ENCODE measurements around the gene ZNF593.

Gene ZNF593

GRCh38 chr1:26213335-26213905 is 43.7 kb downstream of the ZNF593 start:
- Histone ChIP-seq H3K4me3 (no peak overlapping the region), H3K27ac (no peak overlapping the region)
- TF ChIP-seq, protein P1, sequence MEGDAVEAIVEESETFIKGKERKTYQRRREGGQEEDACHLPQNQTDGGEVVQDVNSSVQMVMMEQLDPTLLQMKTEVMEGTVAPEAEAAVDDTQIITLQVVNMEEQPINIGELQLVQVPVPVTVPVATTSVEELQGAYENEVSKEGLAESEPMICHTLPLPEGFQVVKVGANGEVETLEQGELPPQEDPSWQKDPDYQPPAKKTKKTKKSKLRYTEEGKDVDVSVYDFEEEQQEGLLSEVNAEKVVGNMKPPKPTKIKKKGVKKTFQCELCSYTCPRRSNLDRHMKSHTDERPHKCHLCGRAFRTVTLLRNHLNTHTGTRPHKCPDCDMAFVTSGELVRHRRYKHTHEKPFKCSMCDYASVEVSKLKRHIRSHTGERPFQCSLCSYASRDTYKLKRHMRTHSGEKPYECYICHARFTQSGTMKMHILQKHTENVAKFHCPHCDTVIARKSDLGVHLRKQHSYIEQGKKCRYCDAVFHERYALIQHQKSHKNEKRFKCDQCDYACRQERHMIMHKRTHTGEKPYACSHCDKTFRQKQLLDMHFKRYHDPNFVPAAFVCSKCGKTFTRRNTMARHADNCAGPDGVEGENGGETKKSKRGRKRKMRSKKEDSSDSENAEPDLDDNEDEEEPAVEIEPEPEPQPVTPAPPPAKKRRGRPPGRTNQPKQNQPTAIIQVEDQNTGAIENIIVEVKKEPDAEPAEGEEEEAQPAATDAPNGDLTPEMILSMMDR (IDR thresholded peaks at IDR 0.05) = no peak
- no peak for DNase-seq (ENCODE audit: low spot score)

GRCh38 chr1:26215246-26215645 is 45.5 kb downstream of the ZNF593 start:
- TF ChIP-seq, protein P1 (IDR thresholded peaks at IDR 0.05) = no peak
- H3K27ac ChIP-seq = no peak overlapping the region
- no peak for DNase-seq (ENCODE audit: low spot score)
- H3K4me3 ChIP-seq = no peak overlapping the region

- TF ChIP-seq, protein P1 (IDR thresholded peaks at IDR 0.05) = no peak
- DNase-seq (ENCODE audit: low spot score) = no peak
- Histone ChIP-seq H3K4me3 (no peak overlapping the region), H3K27ac (no peak overlapping the region)
These were observed 49.3 kb downstream of the ZNF593 start for GRCh38 chr1:26218906-26219494.
